Hematopoietic multipotent progenitor cell treated with erythropoietin and hydrocortisone succinate and interleukin-3 and kit ligand, for 4 days (in vitro differentiated cells): ENCODE measurements around the gene CCNA2.

Source experiments
- DNase-seq: peaks from one replicate; pipeline ENCODE4 v3.0.0-alpha.2; 2015

Gene CCNA2

DNA sequence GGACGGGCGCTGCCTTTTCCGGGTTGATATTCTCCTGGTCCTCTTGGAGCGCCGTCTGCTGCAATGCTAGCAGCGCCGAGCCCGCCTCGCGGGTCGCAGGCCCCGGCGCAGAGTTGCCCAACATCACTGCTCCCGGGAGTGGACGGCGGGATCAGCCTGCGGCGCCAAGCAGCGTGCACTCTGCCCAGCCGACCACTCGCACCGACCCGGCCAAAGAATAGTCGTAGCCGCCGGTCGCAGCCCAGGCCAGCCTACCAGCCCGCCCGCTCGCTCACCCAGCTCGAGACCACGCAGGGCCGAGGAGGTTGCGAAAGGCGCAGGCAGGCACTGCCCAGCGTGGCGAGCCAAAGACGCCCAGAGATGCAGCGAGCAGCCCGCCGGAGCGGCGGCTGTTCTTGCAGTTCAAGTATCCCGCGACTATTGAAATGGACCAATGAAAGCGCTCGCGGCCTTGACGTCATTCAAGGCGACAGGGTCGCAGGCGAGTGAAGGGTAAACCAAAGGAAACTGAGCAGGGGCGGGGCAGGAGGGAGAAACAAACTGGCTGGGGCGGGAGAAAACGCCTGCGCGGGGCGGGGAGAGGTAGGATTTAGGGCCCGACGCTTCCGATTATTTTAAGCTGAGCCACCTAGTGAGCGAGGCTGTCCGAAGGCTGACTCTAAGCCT is at the start of gene CCNA2:
TSS of gene CCNA2 (minus strand) at position 379 of the 666 bp plus-strand sequence. CDS start at position 124, 255 bp downstream.
- peak; percentile 99 for DNase-seq

- peak; percentile 99 for DNase-seq
Observed at GRCh38 chr4:121869841-121870822, 46.4 kb upstream of the CCNA2 start, which contains the start of gene BBS7. TSS of gene BBS7 (minus strand) at chr4:121870474. CDS start at chr4:121870313, 161 bp downstream.

DNA sequence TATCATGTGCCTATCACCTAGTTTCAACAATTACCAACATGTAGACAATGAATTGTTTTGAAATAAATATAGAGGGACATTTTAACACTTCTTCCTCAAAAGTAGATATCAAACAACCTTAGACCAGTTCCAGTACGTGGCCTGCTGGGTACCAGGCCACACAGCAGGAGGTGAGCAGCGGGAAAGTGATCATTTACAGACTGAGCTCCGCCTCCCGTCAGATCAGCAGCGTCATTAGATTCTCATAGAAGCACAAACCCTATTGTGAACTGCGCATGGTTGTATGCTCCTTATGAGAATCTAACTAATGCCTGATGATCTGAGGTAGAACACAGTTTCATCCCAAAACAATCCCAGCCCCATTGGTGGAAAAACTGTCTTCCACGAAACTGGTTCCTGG is 40.1 kb upstream of the CCNA2 start:
- no peak for DNase-seq

- DNase-seq, result no peak
Observed at GRCh38 chr4:121861426-121861825, 37.7 kb upstream of the CCNA2 start.

GRCh38 chr4:121860121-121860520 is 36.4 kb upstream of the CCNA2 start:
- DNase-seq, result no peak

DNA sequence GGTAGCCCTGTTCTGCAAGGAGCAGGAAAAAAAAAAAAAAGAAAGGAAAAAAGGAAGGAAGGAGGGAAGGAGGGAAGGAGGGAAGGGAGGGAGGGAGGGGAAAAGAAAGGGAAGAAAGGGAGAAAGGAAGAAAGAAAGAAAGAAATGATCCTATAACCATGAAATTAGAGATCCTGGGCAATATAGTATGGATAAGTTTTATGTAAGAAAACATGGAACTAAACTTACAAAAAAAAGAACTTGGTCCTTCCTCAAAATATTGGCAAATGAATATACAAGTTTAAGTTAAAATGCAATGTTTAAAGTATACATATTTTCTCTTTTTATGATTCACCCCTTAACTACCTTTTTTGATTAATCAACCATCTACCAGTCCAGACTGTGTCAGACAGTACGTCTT is 27.7 kb upstream of the CCNA2 start:
- no peak for DNase-seq

- no peak for DNase-seq
Observed at GRCh38 chr4:121846662-121847061, 23.0 kb upstream of the CCNA2 start.

GRCh38 chr4:121842862-121843261 is 19.2 kb upstream of the CCNA2 start:
- no peak for DNase-seq

- no peak for DNase-seq
Observed at GRCh38 chr4:121838136-121838535, 14.5 kb upstream of the CCNA2 start.

DNA sequence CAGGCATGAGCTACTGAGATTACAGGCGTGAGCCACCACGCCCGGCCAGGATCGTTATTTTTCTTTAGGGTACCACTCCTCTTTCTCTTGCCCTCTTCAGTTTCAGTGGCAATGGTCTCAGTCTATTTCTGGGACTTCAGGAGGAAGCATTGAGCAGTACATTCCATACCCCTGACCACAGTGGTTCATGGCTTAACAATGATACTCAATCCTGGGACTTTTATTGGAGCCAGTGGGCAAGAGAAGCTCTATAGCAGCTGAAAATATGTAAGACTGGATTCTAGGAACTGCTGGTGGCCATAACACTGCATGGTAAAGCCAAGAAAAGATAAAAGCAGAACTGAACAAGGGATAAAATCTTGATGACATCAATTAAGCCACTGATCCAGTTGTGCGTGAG is 5.8 kb upstream of the CCNA2 start:
- no peak for DNase-seq

DNA sequence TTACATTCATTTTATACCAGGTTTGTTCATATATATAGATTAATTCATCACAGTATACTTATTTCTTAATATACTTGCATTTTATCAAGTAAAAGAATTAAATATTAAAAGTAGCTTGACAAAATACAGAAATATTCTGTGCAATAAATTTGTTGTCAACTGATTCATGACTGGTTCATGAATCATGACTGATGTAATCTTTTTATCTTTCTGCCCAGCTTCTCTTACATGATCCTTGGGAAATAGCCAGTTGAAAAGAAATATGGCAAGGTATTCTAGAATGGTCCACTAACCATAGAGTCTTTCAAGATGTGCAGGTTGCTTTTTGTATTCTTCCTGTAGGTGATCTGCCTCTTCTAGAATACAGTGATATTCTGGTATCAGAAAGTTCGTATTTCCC is 4.2 kb upstream of the CCNA2 start:
- no peak for DNase-seq

- no peak for DNase-seq
Observed at GRCh38 chr4:121824950-121825349, 1.3 kb upstream of the CCNA2 start.

- DNase-seq, result no peak
Observed at GRCh38 chr4:121824171-121824527, 466 bp upstream of the CCNA2 start.

GRCh38 chr4:121822796-121823504 is 733 bp downstream of the CCNA2 start:
- peak; percentile 90 for DNase-seq

GRCh38 chr4:121822047-121822446 is 1.6 kb downstream of the CCNA2 start:
- DNase-seq, result no peak

DNA sequence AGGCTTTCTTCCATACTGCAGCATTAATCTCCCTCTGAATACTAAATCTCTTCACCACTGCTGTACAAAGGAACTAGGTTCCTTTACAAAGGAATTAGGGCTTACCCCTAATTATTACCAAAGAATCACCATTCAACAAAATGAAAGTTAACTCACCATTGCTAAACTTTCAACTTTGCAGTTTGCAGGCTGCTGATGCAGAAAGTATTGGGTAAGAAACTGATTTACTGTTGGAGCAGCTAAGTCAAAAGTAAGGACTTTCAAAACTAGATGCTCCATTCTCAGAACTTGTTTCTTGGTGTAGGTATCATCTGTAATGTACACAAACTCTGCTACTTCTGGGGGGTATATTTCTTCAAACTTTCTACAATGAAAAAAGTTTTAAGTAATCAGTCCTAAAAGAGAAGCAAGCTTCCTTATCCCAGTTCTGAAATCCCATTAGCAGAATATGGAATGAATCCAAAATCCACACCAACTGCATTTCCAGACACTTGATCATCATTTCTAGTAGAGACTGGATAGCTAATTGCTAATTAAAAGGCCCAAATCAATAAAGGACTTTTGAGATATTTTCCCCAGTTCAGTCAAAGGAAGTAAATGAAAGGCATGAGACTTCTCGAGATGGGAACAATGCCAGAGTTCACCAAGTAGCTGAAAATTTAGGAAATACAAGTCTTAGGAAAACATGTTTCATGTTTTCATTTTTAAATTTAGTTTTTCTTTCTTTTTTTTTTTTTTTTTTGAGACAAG is 4.3 kb downstream of the CCNA2 start:
- DNase-seq, result no peak

DNA sequence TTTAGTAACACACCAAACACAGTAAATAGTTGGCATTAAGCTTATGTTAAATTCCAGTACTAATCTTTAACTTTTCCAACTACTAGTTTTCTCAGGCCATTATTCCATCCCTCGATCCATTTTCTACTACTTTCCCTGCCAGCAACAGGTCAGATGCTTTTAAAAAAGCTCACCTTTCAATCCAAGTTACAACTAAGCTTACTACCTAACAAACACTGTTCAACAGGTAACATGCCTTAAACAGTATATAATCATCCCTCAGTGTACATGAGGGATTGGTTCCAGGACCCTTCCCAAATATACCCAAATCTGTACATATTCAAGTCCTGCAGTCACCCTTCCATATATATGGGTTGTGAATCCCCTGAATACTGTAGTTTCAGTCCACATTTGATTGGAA is 5.5 kb downstream of the CCNA2 start:
- DNase-seq, result no peak

GRCh38 chr4:121817701-121818100 is 6.0 kb downstream of the CCNA2 start:
- no peak for DNase-seq

DNA sequence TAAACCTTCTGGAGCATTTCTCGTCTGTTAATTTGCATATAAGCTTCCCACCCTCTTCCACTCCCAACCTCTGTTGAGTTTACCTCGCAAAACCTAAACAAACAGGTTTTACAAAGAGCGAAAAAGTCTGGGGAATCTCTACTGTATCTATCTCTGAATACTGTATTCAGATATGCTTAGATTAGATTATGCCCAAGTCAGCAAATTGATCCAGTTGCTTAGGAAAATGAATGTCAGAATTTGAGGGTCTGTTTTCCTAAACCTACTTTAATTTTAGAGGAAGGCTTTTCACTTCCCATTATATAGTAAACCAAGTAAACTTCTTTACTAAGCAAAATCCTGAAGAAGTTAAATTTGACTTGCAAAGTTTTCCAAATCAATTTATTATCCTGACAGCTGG is 6.7 kb downstream of the CCNA2 start:
- no peak for DNase-seq

- no peak for DNase-seq
Observed at GRCh38 chr4:121814756-121815155, 8.9 kb downstream of the CCNA2 start.

DNA sequence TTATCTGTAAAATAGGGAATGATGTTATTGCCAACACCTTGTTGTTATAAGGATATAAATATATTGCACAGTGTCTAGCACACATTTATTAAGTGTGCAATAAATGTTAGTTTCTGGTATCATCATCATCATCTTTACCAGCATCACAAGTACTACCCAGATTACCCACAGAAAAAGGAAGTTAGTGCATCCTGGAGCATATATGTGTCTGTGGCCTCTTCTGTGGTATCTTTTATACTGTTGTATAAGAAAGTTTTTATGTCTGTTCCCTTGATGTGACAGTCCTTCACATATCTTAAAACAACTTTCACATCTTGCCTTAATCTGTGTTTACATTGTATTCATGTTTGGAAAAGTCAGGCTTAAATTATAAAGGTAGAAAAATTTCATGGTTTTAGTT is 12.6 kb downstream of the CCNA2 start:
- DNase-seq, result peak; percentile 31

GRCh38 chr4:121806411-121806810 is 17.3 kb downstream of the CCNA2 start:
- no peak for DNase-seq

GRCh38 chr4:121801715-121802075 is 22.0 kb downstream of the CCNA2 start:
- no peak for DNase-seq
